ENCODE data around the gene CDCA3. TPM values are rescaled to one million over a fixed set of nuclear protein-coding genes. Genes with fewer than 3 reads are reported as not detected.

Gene CDCA3
- total RNA-seq, 1 donor from 2014 or later = 2.9 TPM

- H3K36me3 ChIP-seq = no peaks in the 10 kb centered on the region
- peaks cover 27% of the 10 kb centered on the region for H3K27me3 ChIP-seq (ENCODE audit: low read depth)
- no peak for ATAC-seq
- H3K4me1 ChIP-seq = peaks cover 14% of the 10 kb centered on the region
- no peak for DNase-seq
- no peak overlapping the region for H3K4me3 ChIP-seq
- no peaks in the 10 kb centered on the region for H3K9me3 ChIP-seq
- intact Hi-C loops (cut with DNase I) = no loop called here
- H3K27ac ChIP-seq = no peak overlapping the region
- no peak for TF ChIP-seq CTCF (IDR thresholded peaks at IDR 0.05)
These were observed 27.7 kb downstream of the CDCA3 start for GRCh38 chr12:6823182-6824084.

DNA sequence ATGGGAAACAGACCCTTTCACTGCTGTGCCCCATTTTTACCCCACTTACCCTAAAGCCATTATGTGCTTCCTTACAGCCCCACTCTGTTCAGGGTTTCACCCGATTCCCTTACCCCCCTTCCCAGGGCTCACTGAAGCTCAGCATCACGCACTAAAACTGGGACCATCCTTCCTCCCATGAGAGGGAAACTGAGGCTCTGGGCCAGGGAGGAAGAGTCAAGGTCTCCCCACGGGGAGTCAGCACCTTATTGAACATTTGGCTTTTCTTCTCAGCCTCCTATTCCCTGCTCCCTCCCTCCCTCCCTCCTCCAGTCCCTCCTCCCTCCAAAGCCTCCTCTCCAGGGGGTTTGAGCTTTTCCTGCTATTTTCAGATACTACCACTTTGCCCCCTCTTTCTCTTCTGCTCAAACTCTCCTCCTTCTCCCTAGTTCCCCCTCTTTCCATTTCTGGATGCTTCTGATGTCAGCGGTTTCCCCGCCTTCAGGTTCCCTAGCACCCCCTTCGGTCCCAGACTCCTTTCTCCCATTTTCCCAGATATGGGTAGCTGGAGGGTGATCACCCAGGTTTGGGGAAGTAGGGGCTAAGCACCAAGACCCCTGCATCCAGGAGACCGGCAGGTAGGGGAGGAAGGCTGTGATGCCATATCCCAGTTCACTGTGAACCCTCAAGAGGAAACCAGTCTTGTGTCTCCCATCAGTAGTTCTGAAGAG lies 28.5 kb downstream of the CDCA3 start:
- no peak for TF ChIP-seq CTCF (IDR thresholded peaks at IDR 0.05)
- H3K4me3 ChIP-seq = peak overlapping the region; percentile 54
- ATAC-seq (no peak), DNase-seq (no peak)
- intact Hi-C loops (cut with DNase I) = no loop called here
- H3K9me3 ChIP-seq = no peaks in the 10 kb centered on the region
- H3K4me1 ChIP-seq = peaks cover 14% of the 10 kb centered on the region
- peaks cover 27% of the 10 kb centered on the region for H3K27me3 ChIP-seq (ENCODE audit: low read depth)
- H3K27ac ChIP-seq = no peak overlapping the region
- no peaks in the 10 kb centered on the region for H3K36me3 ChIP-seq

GRCh38 chr12:6821591-6822425 lies 29.3 kb downstream of the CDCA3 start, which contains the start of gene GPR162:
TSS of gene GPR162 (plus strand) at chr12:6821821. CDS start at chr12:6823899, 2,078 bp downstream.
- peaks cover 8% of the 10 kb centered on the region for H3K4me1 ChIP-seq
- peaks cover 7% of the 10 kb centered on the region for H3K36me3 ChIP-seq
- ATAC-seq = peak; percentile 47 to 51
- intact Hi-C loops (cut with DNase I) = no loop called here
- no peaks in the 10 kb centered on the region for H3K9me3 ChIP-seq
- peak; percentile 69 for DNase-seq
- H3K27ac ChIP-seq = peak within 1 kb of the TSS; percentile 56
- peaks cover 20% of the 10 kb centered on the region for H3K27me3 ChIP-seq (ENCODE audit: low read depth)
- no peak for TF ChIP-seq CTCF (IDR thresholded peaks at IDR 0.05)
- H3K4me3 ChIP-seq = peak within 1 kb of the TSS; percentile 54

GRCh38 chr12:6820166-6820565 lies 30.9 kb downstream of the CDCA3 start:
- peaks cover 17% of the 10 kb centered on the region for H3K27me3 ChIP-seq (ENCODE audit: low read depth)
- H3K4me1 ChIP-seq = peaks cover 8% of the 10 kb centered on the region
- H3K27ac ChIP-seq = no peak overlapping the region
- intact Hi-C loops (cut with DNase I) = no loop called here
- TF ChIP-seq CTCF (IDR thresholded peaks at IDR 0.05) = no peak
- peaks cover 13% of the 10 kb centered on the region for H3K36me3 ChIP-seq
- no peak for ATAC-seq
- no peaks in the 10 kb centered on the region for H3K9me3 ChIP-seq
- H3K4me3 ChIP-seq = no peak overlapping the region
- DNase-seq = no peak

All from lower lobe of right lung (tissue), 2 donors.